ENCODE data around the gene OLIG1. TPM values are rescaled to one million over a fixed set of nuclear protein-coding genes. Genes with fewer than 3 reads are reported as not detected.

The OLIG1 gene
- total and polyA plus RNA-seq, 2 of the 8 experiments (the other 6 are each of a cell fraction or from before 2014, with no cell fraction given): 0.65 to 1.2 TPM

- Histone ChIP-seq H3K4me2 (ENCODE audit: insufficient read depth in 1 of 2, low read depth in 2 of 2, low read length in 2 of 2) (peak overlapping the region; percentile 12 to 85; a peak in 2 of 4 replicates), H2BK15ac (ENCODE audit: low read length) (peak overlapping the region; percentile 61; the same call in 1 of the 2 replicates), H3K9ac (replicated peaks in 1 of 4; ENCODE audit: extremely low read depth in 1 of 4, low read depth in 3 of 4, low read length in 3 of 4) (no peak overlapping the region), H3K9me3 (ENCODE audit: insufficient read depth in 2 of 2, low read depth in 1 of 2, low read length in 1 of 2) (no peaks in the 10 kb centered on the region), H2AK5ac (ENCODE audit: low read depth, low read length) (no peak overlapping the region), H3K27ac (ENCODE audit: low read depth, low read length) (no peak overlapping the region), H4K91ac (replicated peaks; ENCODE audit: insufficient read length, low read length) (no peak overlapping the region), H3K4me1 (replicated peaks in 1 of 4; ENCODE audit: control insufficient read depth in 3 of 4, insufficient read depth in 4 of 4, low read length in 3 of 4) (peaks cover 5 to 18% (median 16%) of the 10 kb centered on the region in 4 experiments), H3K4me3 (ENCODE audit: extremely low read depth in 1 of 4, insufficient read depth in 2 of 4, low read depth in 3 of 4, low read length in 4 of 4) (peak overlapping the region in 1 of 4 experiments; percentile 38; a peak in 1 of 8 replicates), H3K18ac (ENCODE audit: extremely low read depth, low read length) (no peak overlapping the region; the same call in 1 of the 2 replicates), H3K23me2 (ENCODE audit: low read depth, low read length) (peaks cover 8% of the 10 kb centered on the region; the same call in 1 of the 2 replicates), H2BK20ac (ENCODE audit: low read length) (peak overlapping the region; percentile 72; the same call in 1 of the 2 replicates), H4K8ac (ENCODE audit: extremely low read depth, insufficient read depth, low read length) (no peak overlapping the region), H3K79me2 (ENCODE audit: control insufficient read depth in 1 of 2, insufficient read depth in 2 of 2, low read length in 2 of 2) (no peaks in the 10 kb centered on the region), H4K5ac (ENCODE audit: insufficient read length, low read depth, low read length) (no peak overlapping the region), H4K20me1 (replicated peaks in 1 of 2; ENCODE audit: control insufficient read depth in 1 of 2, insufficient read depth in 2 of 2, low read length in 2 of 2) (no peaks in the 10 kb centered on the region), H3K27me3 (replicated peaks in 1 of 4; ENCODE audit: control insufficient read depth in 3 of 4, extremely low read depth in 1 of 4, insufficient read depth in 3 of 4, low read length in 3 of 4) (peaks cover 1 to 21% (median 18%) of the 10 kb centered on the region in 4 experiments), H2BK120ac (replicated peaks; ENCODE audit: low read depth, low read length) (no peak overlapping the region), H3K14ac (ENCODE audit: insufficient read length) (no peak overlapping the region), H2BK12ac (ENCODE audit: low read depth, low read length) (peak overlapping the region; percentile 80; the same call in 1 of the 2 replicates), H3K56ac (replicated peaks; ENCODE audit: insufficient read length, low read depth, low read length) (no peak overlapping the region), H3K23ac (ENCODE audit: insufficient read length) (no peak overlapping the region), H3K36me3 (ENCODE audit: control insufficient read depth in 2 of 4, insufficient read depth in 4 of 4, low read length in 3 of 4) (no peaks in the 10 kb centered on the region), H2BK5ac (ENCODE audit: low read depth, low read length) (no peak overlapping the region), H3K79me1 (ENCODE audit: low read depth, low read length) (no peaks in the 10 kb centered on the region), H3K4ac (replicated peaks; ENCODE audit: insufficient read length, low read depth, low read length) (no peak overlapping the region), H2AFZ (ENCODE audit: low read length) (no peak overlapping the region)
- POLR2A ChIA-PET (ENCODE audit: partially characterized antibody): interaction anchor here (2.1 kb wide), 1 partner anchor 10 kb away, joined by 5 read pairs; no protein-coding TSS in a partner anchor
- DNase-seq (ENCODE audit: low read depth in 1 of 2, low spot score in 2 of 2): no peak
- WGBS, 2 experiments (ENCODE audit: extremely low coverage in 1 of 2, insufficient coverage in 1 of 2, insufficient read length in 1 of 2, insufficient replicate concordance in 2 of 2, low coverage in 1 of 2, low lambda C conversion rate in 2 of 2, missing lambda C conversion rate in 1 of 2): 69% methylated on average over 6 of the region's 9 CpGs; no CpG with 5 or more reads in 1 of the 2 experiments
- no peak for TF ChIP-seq SAP30 (IDR thresholded peaks at IDR 0.05; ENCODE audit: insufficient read depth, insufficient replicate concordance, low read length)
- TF ChIP-seq TBP (IDR thresholded peaks at IDR 0.05; ENCODE audit: low read depth, low read length): no peak
- TF ChIP-seq KDM1A (IDR thresholded peaks at IDR 0.05; ENCODE audit: borderline replicate concordance, low read length): peak; percentile 49; the same call in 1 of the 2 replicates
- no peak for TF ChIP-seq CHD2 (IDR thresholded peaks at IDR 0.05; ENCODE audit: low read length)
- TF ChIP-seq KDM4A (IDR thresholded peaks at IDR 0.05; ENCODE audit: low read depth, low read length, severe bottlenecking): no peak
- TF ChIP-seq SP2 (IDR thresholded peaks at IDR 0.05; ENCODE audit: low read length): no peak
- no peak for TF ChIP-seq TCF12 (IDR thresholded peaks at IDR 0.05; ENCODE audit: low read depth, low read length)
- no peak for FAIRE-seq
- CTCF ChIA-PET (ENCODE audit: partially characterized antibody): interaction anchor here (1.0 to 1.8 kb wide), 2 partner anchors 17 to 170 kb away, joined by 3 to 5 read pairs; no protein-coding TSS in a partner anchor
These were observed 40.4 kb downstream of the OLIG1 start for GRCh38 chr21:33110340-33110715.

Data from H1 (cell line).